H1 (cell line): Measurements from ENCODE around the gene SH2D4B. TPM values are rescaled to one million over a fixed set of nuclear protein-coding genes. Genes with fewer than 3 reads are reported as not detected.

Experiments
- CTCF ChIA-PET: fragments of 300-600 bp; sonication (Branson Sonifier 250); formaldehyde crosslinking; loops from one replicate; lab custom pipeline; 2021; ENCODE audit not compliant: partially characterized antibody; lab: Charles Lee
- POLR2A ChIA-PET: fragments of 300-600 bp; sonication (Branson Sonifier 250); formaldehyde crosslinking; loops from one replicate; lab custom pipeline; 2021; ENCODE audit warnings: inconsistent platforms; ENCODE audit not compliant: partially characterized antibody; lab: Charles Lee
- DNase-seq, 2 experiments: peaks; one replicate each; pipeline versions ENCODE4 v3.0.0 to v3.0.0-alpha.2; 2010 to 2022; ENCODE audit warnings: low spot score in 2 of 2, low read depth in 1 of 2, mixed read lengths in 1 of 2
- FAIRE-seq: peaks from 2 replicates; lab custom pipeline; 2011; peaks lifted over from hg19 to GRCh38; lab: Jason Lieb, UNC
- H2AFZ ChIP-seq: 2 replicates; pipeline ENCODE4 v1.8.1; 2012; ENCODE audit warnings: low read length, inconsistent platforms
- H2AK5ac ChIP-seq: 2 replicates; pipeline ENCODE4 v1.6.1; 2013; ENCODE audit warnings: low read depth, low read length
- H2BK120ac ChIP-seq: replicated peaks from 2 replicates; pipeline ENCODE3; 2013; ENCODE audit warnings: low read depth, low read length, inconsistent platforms
- H2BK12ac ChIP-seq: 2 replicates; pipeline ENCODE4 v1.6.1; 2013; ENCODE audit warnings: low read depth, low read length
- H2BK15ac ChIP-seq: 2 replicates; pipeline ENCODE4 v1.6.1; 2013; ENCODE audit warnings: low read length
- H2BK20ac ChIP-seq: 2 replicates; pipeline ENCODE4 v1.6.1; 2013; ENCODE audit warnings: low read length
- H2BK5ac ChIP-seq: 2 replicates; pipeline ENCODE4 v1.6.1; 2013; ENCODE audit warnings: low read depth, low read length
- H3K14ac ChIP-seq: 2 replicates; pipeline ENCODE4 v1.6.1; 2013; ENCODE audit warnings: inconsistent platforms; ENCODE audit not compliant: insufficient read length
- H3K18ac ChIP-seq: 2 replicates; pipeline ENCODE4 v1.6.1; 2013; ENCODE audit warnings: low read length; ENCODE audit errors: extremely low read depth
- H3K23ac ChIP-seq: 2 replicates; pipeline ENCODE4 v1.6.1; 2013; ENCODE audit warnings: inconsistent platforms; ENCODE audit not compliant: insufficient read length
- H3K23me2 ChIP-seq: 2 replicates; pipeline ENCODE4 v1.6.1; 2013; ENCODE audit warnings: low read depth, low read length
- H3K27ac ChIP-seq: 2 replicates; pipeline ENCODE4 v1.6.1; 2011; ENCODE audit warnings: low read depth, low read length, inconsistent platforms
- H3K27me3 ChIP-seq, 4 experiments: replicated peaks in 1 of 4; 1 replicate in 1 of 4; 2 replicates in 3 of 4; pipeline versions ENCODE4 v1.6.1 to v1.8.1; 2011 to 2013; ENCODE audit warnings: low read length in 3 of 4, mild to moderate bottlenecking in 3 of 4, inconsistent platforms in 2 of 4, mixed read lengths in 2 of 4, moderate library complexity in 1 of 4; ENCODE audit not compliant: control insufficient read depth in 3 of 4, insufficient read depth in 3 of 4; ENCODE audit errors: extremely low read depth in 1 of 4
- H3K36me3 ChIP-seq, 4 experiments: 2 replicates each; pipeline versions ENCODE4 v1.6.1 to v1.8.1; 2011 to 2013; ENCODE audit warnings: mild to moderate bottlenecking in 4 of 4, low read length in 3 of 4, moderate library complexity in 2 of 4, control low read depth in 1 of 4, inconsistent platforms in 1 of 4; ENCODE audit not compliant: insufficient read depth in 4 of 4, control insufficient read depth in 2 of 4
- H3K4ac ChIP-seq: replicated peaks from 2 replicates; pipeline ENCODE3; 2013; ENCODE audit warnings: low read length, low read depth, mixed read lengths, inconsistent platforms; ENCODE audit not compliant: insufficient read length
- H3K4me1 ChIP-seq, 4 experiments: replicated peaks in 1 of 4; 1 replicate in 1 of 4; 2 replicates in 3 of 4; pipeline versions ENCODE4 v1.6.1 to v1.8.1; 2011 to 2013; ENCODE audit warnings: low read length in 3 of 4, inconsistent platforms in 2 of 4, mixed read lengths in 1 of 4; ENCODE audit not compliant: insufficient read depth in 4 of 4, control insufficient read depth in 3 of 4
- H3K4me2 ChIP-seq, 2 experiments: 2 replicates each; pipeline versions ENCODE4 v1.6.1 to v1.8.1; 2011 to 2013; ENCODE audit warnings: low read depth in 2 of 2, low read length in 2 of 2, control low read depth in 1 of 2, inconsistent platforms in 1 of 2, mild to moderate bottlenecking in 1 of 2; ENCODE audit not compliant: insufficient read depth in 1 of 2
- H3K4me3 ChIP-seq, 4 experiments: fragments of 200-600, 300-600 bp in 1 of 4; sonication (generic), shearing (Covaris generic), sonication (Bioruptor Twin) in 1 of 4; 2 replicates each; pipeline versions ENCODE4 v1.5.1 to v1.8.1; 2011 to 2016; ENCODE audit warnings: low read length in 4 of 4, low read depth in 3 of 4, control low read depth in 2 of 4, inconsistent platforms in 2 of 4, mild to moderate bottlenecking in 2 of 4, mixed read lengths in 1 of 4, moderate library complexity in 1 of 4; ENCODE audit not compliant: insufficient read depth in 2 of 4; ENCODE audit errors: extremely low read depth in 1 of 4
- H3K56ac ChIP-seq: replicated peaks from 2 replicates; pipeline ENCODE3; 2013; ENCODE audit warnings: low read depth, mild to moderate bottlenecking, mixed read lengths, low read length, inconsistent platforms; ENCODE audit not compliant: insufficient read length
- H3K79me1 ChIP-seq: 2 replicates; pipeline ENCODE4 v1.6.1; 2013; ENCODE audit warnings: low read depth, low read length, control low read depth
- H3K79me2 ChIP-seq, 2 experiments: 2 replicates each; pipeline versions ENCODE4 v1.6.1 to v1.8.1; 2012 to 2013; ENCODE audit warnings: low read length in 2 of 2, mild to moderate bottlenecking in 2 of 2, inconsistent platforms in 1 of 2; ENCODE audit not compliant: insufficient read depth in 2 of 2, control insufficient read depth in 1 of 2
- H3K9ac ChIP-seq, 4 experiments: replicated peaks in 1 of 4; 1 replicate in 1 of 4; 2 replicates in 3 of 4; pipeline versions ENCODE4 v1.6.1 to v1.8.1; 2011 to 2013; ENCODE audit warnings: low read depth in 3 of 4, low read length in 3 of 4, control low read depth in 2 of 4, mild to moderate bottlenecking in 2 of 4, moderate library complexity in 2 of 4, inconsistent platforms in 1 of 4; ENCODE audit errors: extremely low read depth in 1 of 4
- H3K9me3 ChIP-seq, 2 experiments: 2 replicates each; pipeline versions ENCODE4 v1.6.1 to v1.8.1; 2012 to 2013; ENCODE audit warnings: mild to moderate bottlenecking in 2 of 2, moderate library complexity in 2 of 2, control low read depth in 1 of 2, inconsistent platforms in 1 of 2, low read depth in 1 of 2, low read length in 1 of 2, mixed read lengths in 1 of 2; ENCODE audit not compliant: insufficient read depth in 2 of 2
- H4K20me1 ChIP-seq, 2 experiments: replicated peaks in 1 of 2; 2 replicates each; pipeline versions ENCODE3 to v1.8.1; 2011 to 2013; ENCODE audit warnings: inconsistent platforms in 2 of 2, low read length in 2 of 2, mild to moderate bottlenecking in 1 of 2; ENCODE audit not compliant: insufficient read depth in 2 of 2, control insufficient read depth in 1 of 2
- H4K5ac ChIP-seq: 2 replicates; pipeline ENCODE4 v1.6.1; 2013; ENCODE audit warnings: low read length, low read depth, mixed read lengths, inconsistent platforms; ENCODE audit not compliant: insufficient read length
- H4K8ac ChIP-seq: 2 replicates; pipeline ENCODE4 v1.8.0; 2013; ENCODE audit warnings: mild to moderate bottlenecking, moderate library complexity, low read length, inconsistent platforms; ENCODE audit not compliant: insufficient read depth; ENCODE audit errors: extremely low read depth
- H4K91ac ChIP-seq: replicated peaks from 2 replicates; pipeline ENCODE3; 2013; ENCODE audit warnings: low read length, mixed read lengths, inconsistent platforms; ENCODE audit not compliant: insufficient read length
- KDM1A ChIP-seq: fragments of 200-600, 300-600 bp; sonication (generic); IDR thresholded peaks from 2 replicates; pipeline ENCODE4 v1.7.1; 2016; ENCODE audit warnings: mild to moderate bottlenecking, low read length, borderline replicate concordance
- WGBS, 2 experiments: shearing (Covaris generic) in 1 of 2; methylation state at CpG; one replicate each; pipeline versions ENCODE4 v1.1.6 to v1.1.7; 2013 to 2015; ENCODE audit warnings: low lambda C conversion rate in 2 of 2, mixed read lengths in 2 of 2, inconsistent platforms in 1 of 2, low coverage in 1 of 2, missing lambda C conversion rate in 1 of 2; ENCODE audit not compliant: insufficient replicate concordance in 2 of 2, insufficient coverage in 1 of 2, insufficient read length in 1 of 2; ENCODE audit errors: extremely low coverage in 1 of 2, missing lambda C conversion rate in 1 of 2; 5-methylcytosine and 5-hydroxymethylcytosine counted together
- polyA plus RNA-seq, 7 experiments: library from polyadenylated mRNA; depleted of rRNA in 3 of 7; stranded (reverse) in 5 of 7; unstranded in 2 of 7; fragments of >200 nt in 5 of 7; fragments of 200-250 nt in 2 of 7; gene quantifications; 1 replicate in 5 of 7; 2 replicates in 1 of 7; 4 replicates in 1 of 7; pipeline versions ENCODE4 v1.2.1 to v1.2.3, GENCODE V29; 2011 to 2013; ENCODE audit warnings: missing spikeins in 2 of 7, mixed read lengths in 2 of 7
- total RNA-seq: library from RNA; stranded (reverse); fragmentation: NEBNext Ultra II Directional; extraction: Animal tissue kit (Norgen Biotek cat#: 25700); gene quantifications from 2 replicates; pipeline ENCODE4 v1.2.1, GENCODE V29; 2021

SH2D4B gene
- total and polyA plus RNA-seq, 2 of the 8 experiments (the other 6 are each of a cell fraction or from before 2014, with no cell fraction given) = 0.06 to 0.13 TPM

DNA sequence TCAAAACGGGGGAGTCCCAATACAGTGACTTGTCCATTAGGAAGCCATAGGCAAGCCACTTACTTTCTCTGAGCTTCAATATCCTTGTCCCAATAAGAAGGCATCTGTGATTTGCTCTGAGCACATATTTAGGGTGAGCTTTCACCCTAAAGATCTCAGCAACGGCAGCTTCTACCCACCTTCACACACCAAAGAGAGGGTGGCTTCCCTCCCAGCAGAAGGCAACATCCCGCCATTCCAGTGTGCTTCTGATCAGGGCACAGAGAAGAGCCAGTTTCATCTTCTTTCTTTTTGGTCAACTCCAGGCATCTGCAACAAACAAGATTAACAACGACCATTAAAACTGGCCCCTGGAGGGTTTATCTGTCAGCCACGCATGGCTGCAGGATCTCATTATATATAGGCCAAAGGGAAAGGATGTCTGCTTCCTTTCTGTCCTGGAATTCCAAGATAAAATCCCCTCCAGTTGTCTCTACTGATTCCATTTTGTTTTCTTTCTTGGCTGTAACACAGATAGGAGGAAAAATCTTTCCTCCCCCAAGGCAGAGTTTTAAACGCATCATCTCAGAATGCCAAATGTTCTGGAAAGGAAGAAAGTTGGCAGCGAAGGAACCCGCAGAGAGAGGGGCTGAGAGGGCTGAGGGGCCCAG is 491 bp upstream of the SH2D4B start:
- Histone ChIP-seq H2BK120ac (no peak overlapping the region), H3K18ac (no peak overlapping the region)

More for the DNA sequence above, 491 bp upstream of the SH2D4B start:
- H4K91ac ChIP-seq = no peak overlapping the region
- DNase-seq (no peak), FAIRE-seq (no peak)
- no peaks in the 10 kb centered on the region for H4K20me1 ChIP-seq
- no peak overlapping the region for H2BK15ac ChIP-seq
- no peak overlapping the region for H3K4me3 ChIP-seq
- H3K56ac ChIP-seq = no peak overlapping the region
- ChIA-PET CTCF (interaction anchor here (0.7 to 2.8 kb wide), 15 partner anchors 11 to 93 kb away, joined by 3 to 18 read pairs (median 4); no protein-coding TSS in a partner anchor), POLR2A (interaction anchor here (0.6 kb wide), 1 partner anchor 49 kb away, joined by 3 read pairs; no protein-coding TSS in a partner anchor)
- peaks cover 0 to 1% (median 0%) of the 10 kb centered on the region in 4 experiments; a peak in 2 of 7 replicates for H3K27me3 ChIP-seq
- H3K79me2 ChIP-seq = no peaks in the 10 kb centered on the region
- no peak overlapping the region for H2BK12ac ChIP-seq
- no peak overlapping the region for H2BK5ac ChIP-seq
- 87% methylated on average over 8 of the region's 8 CpGs; no CpG with 5 or more reads in 1 of the 2 experiments for WGBS, 2 experiments
- H2AFZ ChIP-seq = no peak overlapping the region
- no peaks in the 10 kb centered on the region for H3K4me1 ChIP-seq
- no peak overlapping the region for H3K4ac ChIP-seq
- no peak for TF ChIP-seq KDM1A
- no peaks in the 10 kb centered on the region for H3K23me2 ChIP-seq
- H3K36me3 ChIP-seq = no peaks in the 10 kb centered on the region
- no peak overlapping the region for H2AK5ac ChIP-seq
- H3K14ac ChIP-seq = no peak overlapping the region
- no peak overlapping the region for H4K8ac ChIP-seq
- H4K5ac ChIP-seq = no peak overlapping the region
- no peaks in the 10 kb centered on the region for H3K79me1 ChIP-seq
- no peak overlapping the region for H3K27ac ChIP-seq
- no peak overlapping the region for H3K9ac ChIP-seq
- H3K4me2 ChIP-seq = no peak overlapping the region
- H2BK20ac ChIP-seq = no peak overlapping the region
- no peak overlapping the region for H3K23ac ChIP-seq
- peaks cover 0 to 11% of the 10 kb centered on the region in 2 experiments; a peak in 2 of 4 replicates for H3K9me3 ChIP-seq
